ENCODE measurements around the gene DYRK2.

The DYRK2 gene

DNA sequence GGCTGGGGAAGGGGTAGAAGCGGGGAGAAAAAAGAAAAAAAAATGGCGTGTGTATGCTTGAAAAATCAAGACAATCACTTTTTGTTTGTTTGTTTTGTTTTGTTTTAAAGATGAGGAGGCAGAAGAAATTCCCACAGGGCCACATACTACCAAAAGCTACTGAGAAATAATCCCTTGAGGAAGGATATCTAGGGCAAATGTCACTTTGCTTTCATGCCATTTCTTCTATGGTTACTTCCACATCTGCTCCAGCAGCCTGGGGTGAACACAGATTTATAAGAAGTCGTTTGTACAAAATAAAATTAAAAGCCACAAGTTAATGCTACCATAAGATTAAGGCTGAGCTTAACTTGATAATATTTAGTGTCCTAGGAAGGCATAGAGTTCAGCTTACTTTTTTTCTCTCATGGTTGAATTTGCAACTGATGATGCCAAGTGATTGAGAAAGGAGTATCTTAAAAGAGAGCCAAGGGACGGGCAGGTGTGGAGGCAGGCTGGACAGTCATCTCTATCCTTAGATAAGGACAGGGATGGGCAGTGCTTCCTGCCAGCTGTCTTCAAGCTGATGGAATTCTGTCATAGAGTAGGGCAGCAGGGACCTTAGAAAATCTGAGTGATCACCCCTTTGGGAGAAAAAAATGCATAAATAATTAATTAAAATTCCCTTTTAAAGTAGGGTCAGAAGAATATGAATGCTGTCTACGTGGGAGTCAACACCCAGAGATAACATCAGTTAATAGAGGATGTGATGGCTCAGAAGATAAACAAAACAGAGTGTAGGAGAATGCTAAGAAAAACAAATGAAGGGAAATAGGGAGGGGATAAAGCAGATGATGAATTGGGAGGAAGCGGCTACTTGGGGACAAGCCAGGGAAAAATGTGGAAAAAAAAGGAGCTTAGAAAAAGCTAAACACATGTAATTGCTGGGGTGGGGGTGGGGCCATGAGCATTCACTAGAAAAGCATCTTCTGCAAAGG lies 57.1 kb downstream of the DYRK2 start:
- no peak for DNase-seq

DNA sequence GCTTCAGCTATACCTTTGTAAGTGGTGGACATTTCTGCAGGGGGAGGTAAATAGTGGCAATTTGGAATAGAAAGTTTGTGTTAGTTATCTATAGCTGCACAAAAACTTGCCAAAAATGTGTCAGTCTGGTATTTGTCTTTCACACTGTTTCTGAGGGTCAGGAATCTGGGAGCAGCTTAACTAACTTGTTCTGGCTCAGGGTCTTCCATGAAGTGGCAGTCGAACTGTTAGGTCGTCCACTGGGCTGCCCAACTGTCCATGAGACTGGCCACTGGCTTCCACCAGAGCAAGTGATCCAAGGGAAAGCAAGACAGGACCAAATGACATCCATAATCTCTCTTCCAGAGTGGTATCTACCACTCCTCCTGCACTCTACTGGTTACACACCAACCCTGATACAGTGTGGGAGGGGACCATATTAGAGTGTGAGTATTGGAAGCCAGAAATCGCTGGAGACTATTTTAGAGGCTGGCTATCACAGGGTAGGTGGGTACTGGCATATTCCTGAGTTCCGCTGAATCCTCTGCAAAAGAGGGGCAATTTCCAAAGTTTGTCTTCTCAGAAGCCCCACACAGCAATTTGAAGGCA lies 60.9 kb downstream of the DYRK2 start:
- no peak for DNase-seq

DNA sequence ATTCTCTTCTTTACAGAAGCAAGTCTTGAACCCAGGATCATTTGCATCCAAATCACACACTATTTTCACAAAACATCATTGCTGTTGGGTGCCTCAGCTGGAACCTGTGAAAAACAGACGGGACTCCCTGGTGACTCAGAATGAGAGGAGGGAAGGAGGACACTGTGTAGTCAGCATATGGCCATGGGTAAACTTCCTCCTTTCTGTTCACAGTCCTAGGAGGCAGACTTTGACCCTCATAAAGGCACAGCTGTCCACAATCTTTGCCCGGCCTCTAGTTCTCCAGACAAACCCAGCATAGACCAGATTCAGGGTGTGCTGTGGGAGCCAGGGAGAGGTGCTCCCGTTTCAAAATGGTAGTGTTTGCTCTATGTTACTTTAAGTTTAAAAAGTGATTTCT lies 62.0 kb downstream of the DYRK2 start:
- DNase-seq: no peak

DNA sequence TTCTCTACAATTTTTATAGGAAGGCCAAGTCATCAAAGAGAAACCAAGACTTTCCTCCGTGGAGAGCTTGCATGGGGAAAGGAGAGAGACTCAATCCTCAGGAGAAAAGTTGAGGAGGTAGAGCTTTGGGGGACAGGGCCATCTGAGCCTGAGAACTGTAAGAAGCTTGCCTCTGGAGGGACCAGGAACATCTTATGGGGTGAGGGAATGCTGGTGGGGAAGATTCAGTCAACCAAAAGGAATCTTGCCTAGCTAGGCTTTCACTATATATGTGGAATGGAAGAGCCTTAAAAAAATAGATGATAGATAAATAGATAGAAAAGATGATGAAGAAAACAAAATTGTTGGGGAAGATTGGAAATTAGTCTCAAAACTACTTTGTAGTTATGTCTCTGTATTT lies 63.5 kb downstream of the DYRK2 start:
- no peak for DNase-seq

DNA sequence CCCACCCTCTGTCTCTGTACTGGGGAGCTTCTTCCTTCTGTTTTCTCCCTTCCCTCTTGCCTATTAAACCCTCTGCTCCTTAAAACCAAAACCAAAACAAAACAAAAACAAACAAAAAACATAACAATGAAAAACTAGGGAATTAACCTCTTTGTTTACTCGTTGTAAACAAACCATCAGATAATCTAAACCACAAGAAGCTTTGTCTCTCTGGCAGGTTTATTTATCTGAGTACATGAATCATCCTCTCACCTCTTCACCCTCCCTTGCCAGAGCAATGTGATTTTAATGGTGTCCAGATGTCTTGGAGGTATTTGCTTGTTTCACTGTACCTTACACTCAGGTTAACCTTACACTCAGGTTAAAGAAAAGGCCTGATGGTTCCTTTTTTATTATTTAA lies 66.1 kb downstream of the DYRK2 start:
- DNase-seq: no peak
